ENCODE data around the gene ULBP1. TPM values are rescaled to one million over a fixed set of nuclear protein-coding genes. Genes with fewer than 3 reads are reported as not detected.
"Not testable (repeated sequence)": the region's sequence is repeated elsewhere in the genome, so short reads cannot be mapped to it uniquely, and the experiment has no call there.

The ULBP1 gene
- total RNA-seq, 4 donors from 2014 or later = not detected

GRCh38 chr6:149919834-149920225 is 43.9 kb upstream of the ULBP1 start:
- TF ChIP-seq CTCF (IDR thresholded peaks at IDR 0.05) (no peak), POLR2A (IDR thresholded peaks at IDR 0.05) (no peak)
- no peak for DNase-seq
- Histone ChIP-seq H3K27me3 (no peaks in the 10 kb centered on the region), H3K9me3 (no peaks in the 10 kb centered on the region), H3K36me3 (no peaks in the 10 kb centered on the region), H3K4me1 (peaks cover 0 to 7% (median 4%) of the 10 kb centered on the region in 4 donors), H3K4me3 (no peak overlapping the region), H3K27ac (no peak overlapping the region)

DNA sequence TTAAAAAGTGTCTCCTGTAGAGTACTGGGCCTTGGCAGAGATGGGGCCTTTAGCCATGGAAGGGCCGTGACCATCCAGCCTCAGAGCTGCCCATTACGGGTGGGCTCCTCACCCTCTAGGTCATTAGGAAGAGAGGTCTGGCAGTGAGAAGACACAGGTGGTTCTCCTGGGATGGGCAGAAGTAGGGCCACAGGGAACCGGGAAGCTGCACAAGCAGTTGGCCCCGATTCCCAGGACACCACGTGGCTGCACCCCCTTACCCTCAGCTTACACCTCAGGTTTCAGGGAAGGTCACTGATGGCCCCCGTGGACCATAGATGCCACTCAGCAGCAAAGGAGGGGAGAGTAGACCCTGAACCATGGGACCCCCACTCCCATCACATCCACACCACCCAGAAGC is 42.4 kb upstream of the ULBP1 start:
- no peak for DNase-seq
- TF ChIP-seq CTCF (IDR thresholded peaks at IDR 0.05) (no peak), POLR2A (IDR thresholded peaks at IDR 0.05) (no peak)
- Histone ChIP-seq H3K27ac (no peak overlapping the region), H3K36me3 (no peaks in the 10 kb centered on the region), H3K9me3 (no peaks in the 10 kb centered on the region), H3K4me3 (no peak overlapping the region), H3K4me1 (peaks cover 3 to 12% (median 9%) of the 10 kb centered on the region in 4 donors), H3K27me3 (no peaks in the 10 kb centered on the region)

GRCh38 chr6:149922091-149922490 is 41.7 kb upstream of the ULBP1 start:
- H3K4me3 ChIP-seq, H3K36me3 ChIP-seq, H3K9me3 ChIP-seq, H3K27me3 ChIP-seq, DNase-seq, H3K27ac ChIP-seq: not testable (repeated sequence)
- H3K4me1 ChIP-seq = peaks cover 3 to 12% (median 9%) of the 10 kb centered on the region in 4 donors

GRCh38 chr6:149922642-149923326 is 41.0 kb upstream of the ULBP1 start, which contains the start of gene RAET1G:
RAET1G (minus strand) TSS chr6:149923121; CDS start chr6:149923010, 111 bp downstream.
- no peaks in the 10 kb centered on the region for H3K36me3 ChIP-seq
- H3K4me1 ChIP-seq = peaks cover 3 to 12% (median 9%) of the 10 kb centered on the region in 4 donors
- H3K9me3 ChIP-seq = no peaks in the 10 kb centered on the region
- DNase-seq = peak; percentile 70 to 91 (median 81)
- H3K27ac ChIP-seq = no peak within 1 kb of the TSS
- H3K27me3 ChIP-seq = no peaks in the 10 kb centered on the region
- peak within 1 kb of the TSS; percentile 24 to 59 (median 47) for H3K4me3 ChIP-seq
- no peak for TF ChIP-seq CTCF (IDR thresholded peaks at IDR 0.05)
- no peak for TF ChIP-seq POLR2A (IDR thresholded peaks at IDR 0.05)

GRCh38 chr6:149923327-149923986 is 40.3 kb upstream of the ULBP1 start:
- DNase-seq = no peak
- Histone ChIP-seq H3K9me3 (no peaks in the 10 kb centered on the region), H3K27ac (no peak overlapping the region), H3K4me3 (peak overlapping the region in 3 of 4 donors; percentile 39 to 59 (median 55)), H3K36me3 (no peaks in the 10 kb centered on the region), H3K4me1 (peaks cover 3 to 12% (median 9%) of the 10 kb centered on the region in 4 donors), H3K27me3 (no peaks in the 10 kb centered on the region)
- no peak for TF ChIP-seq CTCF (IDR thresholded peaks at IDR 0.05)
- TF ChIP-seq POLR2A (IDR thresholded peaks at IDR 0.05) = no peak

- no peak for DNase-seq
- no peak overlapping the region for H3K27ac ChIP-seq
- peaks cover 3 to 12% (median 9%) of the 10 kb centered on the region in 4 donors for H3K4me1 ChIP-seq
- H3K4me3 ChIP-seq = no peak overlapping the region
- H3K27me3 ChIP-seq = no peaks in the 10 kb centered on the region
- no peaks in the 10 kb centered on the region for H3K9me3 ChIP-seq
- no peak for TF ChIP-seq POLR2A (IDR thresholded peaks at IDR 0.05)
- no peak for TF ChIP-seq CTCF (IDR thresholded peaks at IDR 0.05)
- no peaks in the 10 kb centered on the region for H3K36me3 ChIP-seq
Observed at GRCh38 chr6:149924206-149924932, 39.4 kb upstream of the ULBP1 start.
